ENCODE results near the gene PDGFD.

The PDGFD gene

DNA sequence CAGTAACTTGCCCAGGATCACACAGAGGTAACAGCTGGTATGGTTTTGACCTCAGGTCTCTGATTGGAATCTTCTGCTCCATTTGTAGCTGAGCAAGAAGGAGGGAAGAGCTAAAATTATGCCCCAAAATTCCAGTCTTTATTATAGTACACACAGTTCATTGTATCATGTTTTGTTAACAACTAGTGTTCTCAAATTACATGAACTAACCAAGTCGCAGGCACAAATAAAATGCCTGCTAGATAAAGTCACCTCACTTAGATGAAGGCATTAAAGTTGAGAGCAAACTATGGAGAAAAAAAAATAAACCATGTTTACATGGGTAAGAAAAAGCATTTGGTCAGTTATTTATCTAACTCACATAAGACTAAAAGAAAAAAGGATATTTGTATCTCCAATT is 58.8 kb downstream of the PDGFD start:
- H3K27ac ChIP-seq (ENCODE audit: low read length), result no peak overlapping the region

DNA sequence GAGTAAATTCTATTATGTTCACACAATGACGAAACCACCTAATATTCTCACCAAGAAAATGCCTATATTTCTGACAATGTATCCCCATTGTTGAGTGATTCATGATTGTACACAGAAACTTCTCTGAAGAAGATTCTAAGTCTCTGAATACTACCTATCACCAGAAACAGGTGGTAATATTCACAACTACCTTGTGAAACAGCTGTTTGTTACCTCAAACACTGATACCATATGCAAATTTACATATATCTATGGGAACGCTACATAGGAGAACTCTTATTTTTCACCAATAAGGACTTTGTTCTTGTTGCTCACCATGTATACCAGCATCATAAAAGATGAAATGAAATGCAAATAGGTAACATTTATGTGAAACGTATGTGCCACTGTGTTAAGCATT is 59.3 kb downstream of the PDGFD start:
- no peak for ATAC-seq (ENCODE audit: insufficient read depth, low read depth)
- Histone ChIP-seq H3K27me3 (ENCODE audit: insufficient read depth, low read length, poor library complexity) (no peaks in the 10 kb centered on the region), H2AFZ (ENCODE audit: low read depth, low read length) (no peak overlapping the region), H3K4me2 (ENCODE audit: insufficient read depth, low read length) (no peak overlapping the region), H3K4me3 (ENCODE audit: low read depth in 1 of 2, low read length in 2 of 2) (no peak overlapping the region), H3K9ac (ENCODE audit: low read depth, low read length) (no peak overlapping the region), H4K20me1 (ENCODE audit: insufficient read depth, low read length) (no peaks in the 10 kb centered on the region), H3K4me1 (ENCODE audit: insufficient read depth, low read length) (no peaks in the 10 kb centered on the region), H3K9me3 (ENCODE audit: insufficient read depth, low read length, severe bottlenecking) (no peaks in the 10 kb centered on the region), H3K36me3 (ENCODE audit: insufficient read depth, low read length) (no peaks in the 10 kb centered on the region), H3K27ac (ENCODE audit: low read length) (no peak overlapping the region), H3K79me2 (ENCODE audit: insufficient read depth, low read length) (no peaks in the 10 kb centered on the region)
- no peak for DNase-seq
- TF ChIP-seq, protein P1, sequence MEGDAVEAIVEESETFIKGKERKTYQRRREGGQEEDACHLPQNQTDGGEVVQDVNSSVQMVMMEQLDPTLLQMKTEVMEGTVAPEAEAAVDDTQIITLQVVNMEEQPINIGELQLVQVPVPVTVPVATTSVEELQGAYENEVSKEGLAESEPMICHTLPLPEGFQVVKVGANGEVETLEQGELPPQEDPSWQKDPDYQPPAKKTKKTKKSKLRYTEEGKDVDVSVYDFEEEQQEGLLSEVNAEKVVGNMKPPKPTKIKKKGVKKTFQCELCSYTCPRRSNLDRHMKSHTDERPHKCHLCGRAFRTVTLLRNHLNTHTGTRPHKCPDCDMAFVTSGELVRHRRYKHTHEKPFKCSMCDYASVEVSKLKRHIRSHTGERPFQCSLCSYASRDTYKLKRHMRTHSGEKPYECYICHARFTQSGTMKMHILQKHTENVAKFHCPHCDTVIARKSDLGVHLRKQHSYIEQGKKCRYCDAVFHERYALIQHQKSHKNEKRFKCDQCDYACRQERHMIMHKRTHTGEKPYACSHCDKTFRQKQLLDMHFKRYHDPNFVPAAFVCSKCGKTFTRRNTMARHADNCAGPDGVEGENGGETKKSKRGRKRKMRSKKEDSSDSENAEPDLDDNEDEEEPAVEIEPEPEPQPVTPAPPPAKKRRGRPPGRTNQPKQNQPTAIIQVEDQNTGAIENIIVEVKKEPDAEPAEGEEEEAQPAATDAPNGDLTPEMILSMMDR (IDR thresholded peaks at IDR 0.05; ENCODE audit: borderline replicate concordance, extremely low read depth, low read length, poor library complexity, severe bottlenecking), result no peak
- no peak for TF ChIP-seq EZH2 (IDR thresholded peaks at IDR 0.05; ENCODE audit: borderline replicate concordance, low read depth, low read length, severe bottlenecking)

More for the DNA sequence above, 58.8 kb downstream of the PDGFD start:
- H2AFZ ChIP-seq (ENCODE audit: low read depth, low read length), result no peak overlapping the region
- H3K9ac ChIP-seq (ENCODE audit: low read depth, low read length), result no peak overlapping the region
- H3K36me3 ChIP-seq (ENCODE audit: insufficient read depth, low read length), result no peaks in the 10 kb centered on the region
- DNase-seq (no peak), ATAC-seq (ENCODE audit: insufficient read depth, low read depth) (no peak)
- TF ChIP-seq, protein P1 (IDR thresholded peaks at IDR 0.05; ENCODE audit: borderline replicate concordance, extremely low read depth, low read length, poor library complexity, severe bottlenecking), result no peak
- no peak for TF ChIP-seq EZH2 (IDR thresholded peaks at IDR 0.05; ENCODE audit: borderline replicate concordance, low read depth, low read length, severe bottlenecking)
- no peaks in the 10 kb centered on the region for H3K9me3 ChIP-seq (ENCODE audit: insufficient read depth, low read length, severe bottlenecking)
- no peak overlapping the region for H3K4me3 ChIP-seq (ENCODE audit: low read depth in 1 of 2, low read length in 2 of 2)
- no peaks in the 10 kb centered on the region for H3K4me1 ChIP-seq (ENCODE audit: insufficient read depth, low read length)
- H3K79me2 ChIP-seq (ENCODE audit: insufficient read depth, low read length), result no peaks in the 10 kb centered on the region
- H4K20me1 ChIP-seq (ENCODE audit: insufficient read depth, low read length), result no peaks in the 10 kb centered on the region
- no peaks in the 10 kb centered on the region for H3K27me3 ChIP-seq (ENCODE audit: insufficient read depth, low read length, poor library complexity)
- no peak overlapping the region for H3K4me2 ChIP-seq (ENCODE audit: insufficient read depth, low read length)

DNA sequence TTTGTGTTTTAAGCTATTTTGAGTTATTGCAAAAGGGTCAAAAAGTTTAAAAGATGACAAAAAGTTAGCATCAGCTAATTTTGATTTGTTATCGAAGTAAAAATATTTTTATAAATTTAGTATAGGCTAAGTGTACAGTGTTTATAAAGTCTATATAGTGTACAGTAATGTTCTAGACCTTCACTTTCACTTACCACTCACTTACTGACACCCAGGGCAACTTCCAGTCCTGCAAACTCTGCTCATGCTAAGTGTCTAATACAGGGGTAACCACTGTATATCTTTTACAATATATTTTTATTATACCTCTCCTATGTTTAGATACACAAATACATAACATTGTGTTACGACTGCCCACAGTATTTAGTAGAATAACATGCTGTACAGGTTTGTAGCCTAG is 59.7 kb downstream of the PDGFD start:
- no peak overlapping the region for H2AFZ ChIP-seq (ENCODE audit: low read depth, low read length)
- H4K20me1 ChIP-seq (ENCODE audit: insufficient read depth, low read length), result no peaks in the 10 kb centered on the region
- H3K9me3 ChIP-seq (ENCODE audit: insufficient read depth, low read length, severe bottlenecking), result no peaks in the 10 kb centered on the region
- ATAC-seq (ENCODE audit: insufficient read depth, low read depth) (no peak), DNase-seq (no peak)
- TF ChIP-seq EZH2 (IDR thresholded peaks at IDR 0.05; ENCODE audit: borderline replicate concordance, low read depth, low read length, severe bottlenecking), result no peak
- TF ChIP-seq, protein P1 (IDR thresholded peaks at IDR 0.05; ENCODE audit: borderline replicate concordance, extremely low read depth, low read length, poor library complexity, severe bottlenecking), result no peak
- no peaks in the 10 kb centered on the region for H3K79me2 ChIP-seq (ENCODE audit: insufficient read depth, low read length)
- no peak overlapping the region for H3K4me2 ChIP-seq (ENCODE audit: insufficient read depth, low read length)
- no peak overlapping the region for H3K27ac ChIP-seq (ENCODE audit: low read length)
- no peaks in the 10 kb centered on the region for H3K36me3 ChIP-seq (ENCODE audit: insufficient read depth, low read length)
- no peak overlapping the region for H3K4me3 ChIP-seq (ENCODE audit: low read depth in 1 of 2, low read length in 2 of 2)
- no peak overlapping the region for H3K9ac ChIP-seq (ENCODE audit: low read depth, low read length)
- no peaks in the 10 kb centered on the region for H3K27me3 ChIP-seq (ENCODE audit: insufficient read depth, low read length, poor library complexity)
- no peaks in the 10 kb centered on the region for H3K4me1 ChIP-seq (ENCODE audit: insufficient read depth, low read length)

DNA sequence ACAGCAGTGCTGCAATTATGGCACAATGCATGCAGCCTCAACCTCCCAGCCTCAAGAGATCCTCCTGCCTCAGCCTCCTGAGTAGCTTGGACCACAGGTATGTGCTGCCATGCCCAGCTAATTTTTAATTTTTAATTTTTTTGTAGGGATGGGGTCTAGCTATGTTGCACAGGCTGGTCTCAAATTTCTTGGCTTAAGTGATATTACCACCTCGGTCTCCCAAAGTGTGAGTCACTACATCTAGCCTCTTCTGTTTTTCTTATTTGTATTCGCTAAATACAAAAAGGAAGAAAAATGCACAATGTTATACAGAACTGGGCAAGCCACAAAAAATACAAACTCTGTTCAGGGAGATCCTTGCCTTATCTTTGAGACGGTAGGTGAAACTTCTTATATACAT is 65.4 kb downstream of the PDGFD start:
- Histone ChIP-seq H3K27me3 (ENCODE audit: insufficient read depth, low read length, poor library complexity) (no peaks in the 10 kb centered on the region), H3K36me3 (ENCODE audit: insufficient read depth, low read length) (no peaks in the 10 kb centered on the region), H3K9ac (ENCODE audit: low read depth, low read length) (no peak overlapping the region), H2AFZ (ENCODE audit: low read depth, low read length) (no peak overlapping the region), H4K20me1 (ENCODE audit: insufficient read depth, low read length) (no peaks in the 10 kb centered on the region), H3K4me2 (ENCODE audit: insufficient read depth, low read length) (no peak overlapping the region), H3K79me2 (ENCODE audit: insufficient read depth, low read length) (no peaks in the 10 kb centered on the region), H3K9me3 (ENCODE audit: insufficient read depth, low read length, severe bottlenecking) (no peaks in the 10 kb centered on the region), H3K4me3 (ENCODE audit: low read depth in 1 of 2, low read length in 2 of 2) (no peak overlapping the region), H3K27ac (ENCODE audit: low read length) (no peak overlapping the region), H3K4me1 (ENCODE audit: insufficient read depth, low read length) (no peaks in the 10 kb centered on the region)
- no peak for TF ChIP-seq EZH2 (IDR thresholded peaks at IDR 0.05; ENCODE audit: borderline replicate concordance, low read depth, low read length, severe bottlenecking)
- TF ChIP-seq, protein P1 (IDR thresholded peaks at IDR 0.05; ENCODE audit: borderline replicate concordance, extremely low read depth, low read length, poor library complexity, severe bottlenecking), result no peak
- ATAC-seq (ENCODE audit: insufficient read depth, low read depth) (no peak), DNase-seq (no peak)
